ENCODE measurements around the gene TSPAN4. TPM values are rescaled to one million over a fixed set of nuclear protein-coding genes. Genes with fewer than 3 reads are reported as not detected.

The TSPAN4 gene
- total RNA-seq, 1 donor from 2014 or later: 175 TPM

DNA sequence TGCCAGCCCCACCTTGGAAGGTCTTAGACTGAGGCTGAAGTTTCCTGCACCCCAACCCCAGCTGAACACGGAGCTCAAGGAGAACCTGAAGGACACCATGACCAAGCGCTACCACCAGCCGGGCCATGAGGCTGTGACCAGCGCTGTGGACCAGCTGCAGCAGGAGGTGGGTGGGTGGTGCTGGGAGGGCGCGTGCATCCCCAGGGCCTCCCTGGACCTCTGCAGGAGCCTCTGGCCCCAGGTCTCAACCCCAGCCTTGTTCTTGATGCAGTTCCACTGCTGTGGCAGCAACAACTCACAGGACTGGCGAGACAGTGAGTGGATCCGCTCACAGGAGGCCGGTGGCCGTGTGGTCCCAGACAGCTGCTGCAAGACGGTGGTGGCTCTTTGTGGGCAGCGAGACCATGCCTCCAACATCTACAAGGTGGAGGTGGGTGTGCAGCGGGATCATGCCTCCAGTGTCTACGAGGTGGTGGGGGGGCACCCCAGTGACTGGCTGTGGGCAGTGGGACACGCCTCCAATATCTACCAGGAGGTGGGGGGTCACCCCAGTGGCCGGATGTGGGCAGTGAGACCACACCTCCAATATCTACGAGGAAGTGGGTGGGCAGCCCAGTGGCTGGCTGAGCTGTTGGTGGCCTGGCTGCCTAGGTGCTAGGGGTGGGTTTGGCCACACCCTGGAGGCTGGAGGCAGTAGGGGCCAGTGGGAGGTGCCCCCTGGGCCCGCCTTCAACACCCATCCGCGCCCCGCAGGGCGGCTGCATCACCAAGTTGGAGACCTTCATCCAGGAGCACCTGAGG, 5.3 kb upstream of the TSPAN4 start:
- TF ChIP-seq, protein P1, sequence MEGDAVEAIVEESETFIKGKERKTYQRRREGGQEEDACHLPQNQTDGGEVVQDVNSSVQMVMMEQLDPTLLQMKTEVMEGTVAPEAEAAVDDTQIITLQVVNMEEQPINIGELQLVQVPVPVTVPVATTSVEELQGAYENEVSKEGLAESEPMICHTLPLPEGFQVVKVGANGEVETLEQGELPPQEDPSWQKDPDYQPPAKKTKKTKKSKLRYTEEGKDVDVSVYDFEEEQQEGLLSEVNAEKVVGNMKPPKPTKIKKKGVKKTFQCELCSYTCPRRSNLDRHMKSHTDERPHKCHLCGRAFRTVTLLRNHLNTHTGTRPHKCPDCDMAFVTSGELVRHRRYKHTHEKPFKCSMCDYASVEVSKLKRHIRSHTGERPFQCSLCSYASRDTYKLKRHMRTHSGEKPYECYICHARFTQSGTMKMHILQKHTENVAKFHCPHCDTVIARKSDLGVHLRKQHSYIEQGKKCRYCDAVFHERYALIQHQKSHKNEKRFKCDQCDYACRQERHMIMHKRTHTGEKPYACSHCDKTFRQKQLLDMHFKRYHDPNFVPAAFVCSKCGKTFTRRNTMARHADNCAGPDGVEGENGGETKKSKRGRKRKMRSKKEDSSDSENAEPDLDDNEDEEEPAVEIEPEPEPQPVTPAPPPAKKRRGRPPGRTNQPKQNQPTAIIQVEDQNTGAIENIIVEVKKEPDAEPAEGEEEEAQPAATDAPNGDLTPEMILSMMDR (IDR thresholded peaks at IDR 0.05): no peak
- Mint-ChIP-seq H3K36me3 (ENCODE audit: unreplicated experiment) (peaks cover 8% of the 10 kb centered on the region), H3K4me1 (ENCODE audit: unreplicated experiment) (peaks cover 45% of the 10 kb centered on the region), H3K27me3 (ENCODE audit: unreplicated experiment) (no peaks in the 10 kb centered on the region), H3K9me3 (ENCODE audit: unreplicated experiment) (no peaks in the 10 kb centered on the region), H3K27ac (ENCODE audit: unreplicated experiment) (no peak overlapping the region), H3K4me3 (ENCODE audit: unreplicated experiment) (no peak overlapping the region)
- DNase-seq (ENCODE audit: extremely low spot score, unreplicated experiment): no peak

DNA sequence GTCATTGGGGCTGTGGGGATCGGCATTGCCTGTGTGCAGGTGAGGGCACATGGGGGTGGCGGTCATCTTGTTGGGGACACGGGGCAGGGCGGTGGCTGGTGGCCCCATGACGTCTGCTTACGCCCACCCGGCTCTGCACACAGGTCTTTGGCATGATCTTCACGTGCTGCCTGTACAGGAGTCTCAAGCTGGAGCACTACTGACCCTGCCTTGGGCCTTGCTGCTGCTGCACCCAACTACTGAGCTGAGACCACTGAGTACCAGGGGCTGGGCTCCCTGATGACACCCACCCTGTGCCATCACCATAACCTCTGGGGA, 4.7 kb upstream of the TSPAN4 start:
- no peaks in the 10 kb centered on the region for H3K27me3 Mint-ChIP-seq (ENCODE audit: unreplicated experiment)
- peaks cover 44% of the 10 kb centered on the region for H3K4me1 Mint-ChIP-seq (ENCODE audit: unreplicated experiment)
- peaks cover 8% of the 10 kb centered on the region for H3K36me3 Mint-ChIP-seq (ENCODE audit: unreplicated experiment)
- no peak overlapping the region for H3K27ac Mint-ChIP-seq (ENCODE audit: unreplicated experiment)
- no peaks in the 10 kb centered on the region for H3K9me3 Mint-ChIP-seq (ENCODE audit: unreplicated experiment)
- H3K4me3 Mint-ChIP-seq (ENCODE audit: unreplicated experiment): no peak overlapping the region
- TF ChIP-seq, protein P1 (IDR thresholded peaks at IDR 0.05): no peak
- no peak for DNase-seq (ENCODE audit: extremely low spot score, unreplicated experiment)

DNA sequence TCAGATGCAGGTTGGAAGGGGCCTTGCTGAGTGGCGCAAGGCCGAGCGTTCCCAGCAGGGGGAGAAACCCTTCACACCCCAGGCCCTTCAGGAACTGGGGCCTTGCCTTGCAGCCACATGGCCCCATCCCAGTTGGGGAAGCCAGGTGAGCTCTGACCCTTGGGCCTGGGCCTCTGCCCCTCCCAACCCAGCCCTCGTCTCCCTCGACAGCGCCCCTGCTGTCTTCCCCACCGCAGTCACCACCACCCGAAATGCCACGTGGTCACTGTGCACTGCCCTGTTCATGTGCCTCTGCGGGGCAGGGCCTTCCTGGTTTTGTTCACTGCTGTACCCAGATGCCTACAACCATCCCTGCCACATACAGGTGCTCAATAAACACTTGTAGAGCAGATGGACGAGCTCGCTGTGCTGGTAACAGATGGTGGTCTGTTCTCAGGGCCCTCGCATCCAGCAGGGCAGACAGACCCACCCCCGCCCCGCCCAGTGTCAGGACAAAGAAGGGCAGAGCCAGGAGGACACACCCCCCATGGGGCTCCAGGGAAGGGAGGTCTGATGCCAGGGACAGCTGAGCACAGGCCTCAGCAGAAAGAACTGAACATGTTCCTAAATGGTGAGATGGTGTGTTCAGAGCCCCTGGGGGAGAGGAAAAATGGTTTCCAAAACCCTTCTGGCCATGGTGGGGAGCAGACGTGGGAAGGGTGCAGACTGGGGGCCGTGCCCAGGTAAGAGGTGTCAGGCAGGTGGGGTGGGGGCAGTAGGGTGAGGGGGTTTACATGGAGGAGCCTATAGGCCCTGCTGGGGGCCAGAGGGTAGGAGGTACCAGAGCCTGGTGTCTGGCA, 4.0 kb upstream of the TSPAN4 start:
- Mint-ChIP-seq H3K36me3 (ENCODE audit: unreplicated experiment) (peaks cover 8% of the 10 kb centered on the region), H3K4me1 (ENCODE audit: unreplicated experiment) (peaks cover 45% of the 10 kb centered on the region), H3K27ac (ENCODE audit: unreplicated experiment) (no peak overlapping the region), H3K27me3 (ENCODE audit: unreplicated experiment) (no peaks in the 10 kb centered on the region), H3K4me3 (ENCODE audit: unreplicated experiment) (no peak overlapping the region), H3K9me3 (ENCODE audit: unreplicated experiment) (no peaks in the 10 kb centered on the region)
- TF ChIP-seq, protein P1 (IDR thresholded peaks at IDR 0.05): no peak
- no peak for DNase-seq (ENCODE audit: extremely low spot score, unreplicated experiment)

DNA sequence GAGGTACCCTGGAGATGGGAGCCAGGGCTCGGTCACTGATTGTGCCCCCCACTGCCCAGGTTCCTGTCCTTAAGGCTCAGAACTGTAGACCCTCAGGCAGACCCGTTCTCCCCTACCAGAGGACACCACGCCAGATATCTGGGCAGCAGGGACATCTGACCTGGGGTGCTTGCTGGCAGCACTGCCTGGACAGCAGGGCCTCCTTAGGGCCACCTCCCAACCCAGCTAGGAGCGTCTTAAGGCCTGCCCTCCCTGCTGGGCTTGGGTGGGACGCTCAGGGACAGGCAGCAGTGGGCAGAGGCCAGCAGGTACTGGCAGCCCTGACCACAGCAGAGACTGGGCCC, 3.4 kb upstream of the TSPAN4 start:
- H3K27ac Mint-ChIP-seq (ENCODE audit: unreplicated experiment): no peak overlapping the region
- peaks cover 42% of the 10 kb centered on the region for H3K4me1 Mint-ChIP-seq (ENCODE audit: unreplicated experiment)
- DNase-seq (ENCODE audit: extremely low spot score, unreplicated experiment): no peak
- H3K4me3 Mint-ChIP-seq (ENCODE audit: unreplicated experiment): peak overlapping the region; percentile 6
- TF ChIP-seq, protein P1 (IDR thresholded peaks at IDR 0.05): no peak
- H3K36me3 Mint-ChIP-seq (ENCODE audit: unreplicated experiment): peaks cover 8% of the 10 kb centered on the region
- no peaks in the 10 kb centered on the region for H3K9me3 Mint-ChIP-seq (ENCODE audit: unreplicated experiment)
- no peaks in the 10 kb centered on the region for H3K27me3 Mint-ChIP-seq (ENCODE audit: unreplicated experiment)
